H1 (cell line): ENCODE data around the gene FOXA2. TPM values are rescaled to one million over a fixed set of nuclear protein-coding genes. Genes with fewer than 3 reads are reported as not detected.
A peak's percentile ranks its signal among the peaks of the same experiment; 100 is the strongest.

Source experiments
- CTCF ChIA-PET: fragments of 300-600 bp; sonication (Branson Sonifier 250); formaldehyde crosslinking; loops from one replicate; lab custom pipeline; 2021; ENCODE audit not compliant: partially characterized antibody; lab: Charles Lee
- POLR2A ChIA-PET: fragments of 300-600 bp; sonication (Branson Sonifier 250); formaldehyde crosslinking; loops from one replicate; lab custom pipeline; 2021; ENCODE audit warnings: inconsistent platforms; ENCODE audit not compliant: partially characterized antibody; lab: Charles Lee
- DNase-seq, 2 experiments: peaks; one replicate each; pipeline versions ENCODE4 v3.0.0 to v3.0.0-alpha.2; 2010 to 2022; ENCODE audit warnings: low spot score in 2 of 2, low read depth in 1 of 2, mixed read lengths in 1 of 2
- FAIRE-seq: peaks from 2 replicates; lab custom pipeline; 2011; peaks lifted over from hg19 to GRCh38; lab: Jason Lieb, UNC
- H2AFZ ChIP-seq: 2 replicates; pipeline ENCODE4 v1.8.1; 2012; ENCODE audit warnings: low read length, inconsistent platforms
- H2AK5ac ChIP-seq: 2 replicates; pipeline ENCODE4 v1.6.1; 2013; ENCODE audit warnings: low read depth, low read length
- H2BK120ac ChIP-seq: replicated peaks from 2 replicates; pipeline ENCODE3; 2013; ENCODE audit warnings: low read depth, low read length, inconsistent platforms
- H2BK12ac ChIP-seq: 2 replicates; pipeline ENCODE4 v1.6.1; 2013; ENCODE audit warnings: low read depth, low read length
- H2BK15ac ChIP-seq: 2 replicates; pipeline ENCODE4 v1.6.1; 2013; ENCODE audit warnings: low read length
- H2BK20ac ChIP-seq: 2 replicates; pipeline ENCODE4 v1.6.1; 2013; ENCODE audit warnings: low read length
- H2BK5ac ChIP-seq: 2 replicates; pipeline ENCODE4 v1.6.1; 2013; ENCODE audit warnings: low read depth, low read length
- H3K14ac ChIP-seq: 2 replicates; pipeline ENCODE4 v1.6.1; 2013; ENCODE audit warnings: inconsistent platforms; ENCODE audit not compliant: insufficient read length
- H3K18ac ChIP-seq: 2 replicates; pipeline ENCODE4 v1.6.1; 2013; ENCODE audit warnings: low read length; ENCODE audit errors: extremely low read depth
- H3K23ac ChIP-seq: 2 replicates; pipeline ENCODE4 v1.6.1; 2013; ENCODE audit warnings: inconsistent platforms; ENCODE audit not compliant: insufficient read length
- H3K23me2 ChIP-seq: 2 replicates; pipeline ENCODE4 v1.6.1; 2013; ENCODE audit warnings: low read depth, low read length
- H3K27ac ChIP-seq: 2 replicates; pipeline ENCODE4 v1.6.1; 2011; ENCODE audit warnings: low read depth, low read length, inconsistent platforms
- H3K27me3 ChIP-seq, 4 experiments: replicated peaks in 1 of 4; 1 replicate in 1 of 4; 2 replicates in 3 of 4; pipeline versions ENCODE4 v1.6.1 to v1.8.1; 2011 to 2013; ENCODE audit warnings: low read length in 3 of 4, mild to moderate bottlenecking in 3 of 4, inconsistent platforms in 2 of 4, mixed read lengths in 2 of 4, moderate library complexity in 1 of 4; ENCODE audit not compliant: control insufficient read depth in 3 of 4, insufficient read depth in 3 of 4; ENCODE audit errors: extremely low read depth in 1 of 4
- H3K36me3 ChIP-seq, 4 experiments: 2 replicates each; pipeline versions ENCODE4 v1.6.1 to v1.8.1; 2011 to 2013; ENCODE audit warnings: mild to moderate bottlenecking in 4 of 4, low read length in 3 of 4, moderate library complexity in 2 of 4, control low read depth in 1 of 4, inconsistent platforms in 1 of 4; ENCODE audit not compliant: insufficient read depth in 4 of 4, control insufficient read depth in 2 of 4
- H3K4ac ChIP-seq: replicated peaks from 2 replicates; pipeline ENCODE3; 2013; ENCODE audit warnings: low read length, low read depth, mixed read lengths, inconsistent platforms; ENCODE audit not compliant: insufficient read length
- H3K4me1 ChIP-seq, 4 experiments: replicated peaks in 1 of 4; 1 replicate in 1 of 4; 2 replicates in 3 of 4; pipeline versions ENCODE4 v1.6.1 to v1.8.1; 2011 to 2013; ENCODE audit warnings: low read length in 3 of 4, inconsistent platforms in 2 of 4, mixed read lengths in 1 of 4; ENCODE audit not compliant: insufficient read depth in 4 of 4, control insufficient read depth in 3 of 4
- H3K4me2 ChIP-seq, 2 experiments: 2 replicates each; pipeline versions ENCODE4 v1.6.1 to v1.8.1; 2011 to 2013; ENCODE audit warnings: low read depth in 2 of 2, low read length in 2 of 2, control low read depth in 1 of 2, inconsistent platforms in 1 of 2, mild to moderate bottlenecking in 1 of 2; ENCODE audit not compliant: insufficient read depth in 1 of 2
- H3K4me3 ChIP-seq, 4 experiments: fragments of 200-600, 300-600 bp in 1 of 4; sonication (generic), shearing (Covaris generic), sonication (Bioruptor Twin) in 1 of 4; 2 replicates each; pipeline versions ENCODE4 v1.5.1 to v1.8.1; 2011 to 2016; ENCODE audit warnings: low read length in 4 of 4, low read depth in 3 of 4, control low read depth in 2 of 4, inconsistent platforms in 2 of 4, mild to moderate bottlenecking in 2 of 4, mixed read lengths in 1 of 4, moderate library complexity in 1 of 4; ENCODE audit not compliant: insufficient read depth in 2 of 4; ENCODE audit errors: extremely low read depth in 1 of 4
- H3K56ac ChIP-seq: replicated peaks from 2 replicates; pipeline ENCODE3; 2013; ENCODE audit warnings: low read depth, mild to moderate bottlenecking, mixed read lengths, low read length, inconsistent platforms; ENCODE audit not compliant: insufficient read length
- H3K79me1 ChIP-seq: 2 replicates; pipeline ENCODE4 v1.6.1; 2013; ENCODE audit warnings: low read depth, low read length, control low read depth
- H3K79me2 ChIP-seq, 2 experiments: 2 replicates each; pipeline versions ENCODE4 v1.6.1 to v1.8.1; 2012 to 2013; ENCODE audit warnings: low read length in 2 of 2, mild to moderate bottlenecking in 2 of 2, inconsistent platforms in 1 of 2; ENCODE audit not compliant: insufficient read depth in 2 of 2, control insufficient read depth in 1 of 2
- H3K9ac ChIP-seq, 4 experiments: replicated peaks in 1 of 4; 1 replicate in 1 of 4; 2 replicates in 3 of 4; pipeline versions ENCODE4 v1.6.1 to v1.8.1; 2011 to 2013; ENCODE audit warnings: low read depth in 3 of 4, low read length in 3 of 4, control low read depth in 2 of 4, mild to moderate bottlenecking in 2 of 4, moderate library complexity in 2 of 4, inconsistent platforms in 1 of 4; ENCODE audit errors: extremely low read depth in 1 of 4
- H3K9me3 ChIP-seq, 2 experiments: 2 replicates each; pipeline versions ENCODE4 v1.6.1 to v1.8.1; 2012 to 2013; ENCODE audit warnings: mild to moderate bottlenecking in 2 of 2, moderate library complexity in 2 of 2, control low read depth in 1 of 2, inconsistent platforms in 1 of 2, low read depth in 1 of 2, low read length in 1 of 2, mixed read lengths in 1 of 2; ENCODE audit not compliant: insufficient read depth in 2 of 2
- H4K20me1 ChIP-seq, 2 experiments: replicated peaks in 1 of 2; 2 replicates each; pipeline versions ENCODE3 to v1.8.1; 2011 to 2013; ENCODE audit warnings: inconsistent platforms in 2 of 2, low read length in 2 of 2, mild to moderate bottlenecking in 1 of 2; ENCODE audit not compliant: insufficient read depth in 2 of 2, control insufficient read depth in 1 of 2
- H4K5ac ChIP-seq: 2 replicates; pipeline ENCODE4 v1.6.1; 2013; ENCODE audit warnings: low read length, low read depth, mixed read lengths, inconsistent platforms; ENCODE audit not compliant: insufficient read length
- H4K8ac ChIP-seq: 2 replicates; pipeline ENCODE4 v1.8.0; 2013; ENCODE audit warnings: mild to moderate bottlenecking, moderate library complexity, low read length, inconsistent platforms; ENCODE audit not compliant: insufficient read depth; ENCODE audit errors: extremely low read depth
- H4K91ac ChIP-seq: replicated peaks from 2 replicates; pipeline ENCODE3; 2013; ENCODE audit warnings: low read length, mixed read lengths, inconsistent platforms; ENCODE audit not compliant: insufficient read length
- SUZ12 ChIP-seq: fragments of 200-600 bp; sonication (generic); IDR thresholded peaks from 2 replicates; pipeline ENCODE4 v1.6.1; 2012; ENCODE audit warnings: mild to moderate bottlenecking, inconsistent platforms, low read length, moderate library complexity, mixed read lengths
- WGBS, 2 experiments: shearing (Covaris generic) in 1 of 2; methylation state at CpG; one replicate each; pipeline versions ENCODE4 v1.1.6 to v1.1.7; 2013 to 2015; ENCODE audit warnings: low lambda C conversion rate in 2 of 2, mixed read lengths in 2 of 2, inconsistent platforms in 1 of 2, low coverage in 1 of 2, missing lambda C conversion rate in 1 of 2; ENCODE audit not compliant: insufficient replicate concordance in 2 of 2, insufficient coverage in 1 of 2, insufficient read length in 1 of 2; ENCODE audit errors: extremely low coverage in 1 of 2, missing lambda C conversion rate in 1 of 2; 5-methylcytosine and 5-hydroxymethylcytosine counted together
- polyA plus RNA-seq, 7 experiments: library from polyadenylated mRNA; depleted of rRNA in 3 of 7; stranded (reverse) in 5 of 7; unstranded in 2 of 7; fragments of >200 nt in 5 of 7; fragments of 200-250 nt in 2 of 7; gene quantifications; 1 replicate in 5 of 7; 2 replicates in 1 of 7; 4 replicates in 1 of 7; pipeline versions ENCODE4 v1.2.1 to v1.2.3, GENCODE V29; 2011 to 2013; ENCODE audit warnings: missing spikeins in 2 of 7, mixed read lengths in 2 of 7
- total RNA-seq: library from RNA; stranded (reverse); fragmentation: NEBNext Ultra II Directional; extraction: Animal tissue kit (Norgen Biotek cat#: 25700); gene quantifications from 2 replicates; pipeline ENCODE4 v1.2.1, GENCODE V29; 2021

FOXA2 gene
- total and polyA plus RNA-seq, 2 of the 8 experiments (the other 6 are each of a cell fraction or from before 2014, with no cell fraction given) = not detected

- no peak overlapping the region for H3K14ac ChIP-seq
- no peak overlapping the region for H3K4ac ChIP-seq
- no peaks in the 10 kb centered on the region for H3K79me1 ChIP-seq
- H2BK15ac ChIP-seq = no peak overlapping the region
- peaks cover 78 to 100% (median 97%) of the 10 kb centered on the region in 4 experiments for H3K27me3 ChIP-seq
- POLR2A ChIA-PET = interaction anchor here (2.7 kb wide), 1 partner anchor 10 kb away, joined by 9 read pairs; no protein-coding TSS in a partner anchor
- H4K5ac ChIP-seq = no peak overlapping the region
- H2BK12ac ChIP-seq = no peak overlapping the region
- 25% methylated on average over 9 of the region's 9 CpGs; no CpG with 5 or more reads in 1 of the 2 experiments for WGBS, 2 experiments
- no peak for FAIRE-seq
- no peaks in the 10 kb centered on the region for H3K79me2 ChIP-seq
- 0 out of 4 replicates have a peak overlapping the region, but pooled peaks of 1 of the 2 experiments have one; percentile 9 for H3K4me2 ChIP-seq
- no peak overlapping the region for H2AFZ ChIP-seq
- H3K36me3 ChIP-seq = no peaks in the 10 kb centered on the region
- H4K91ac ChIP-seq = no peak overlapping the region
- no peak overlapping the region for H2BK20ac ChIP-seq
- no peak overlapping the region for H2AK5ac ChIP-seq
- no peak overlapping the region for H2BK5ac ChIP-seq
- CTCF ChIA-PET = interaction anchor here (0.6 to 1.9 kb wide), 3 partner anchors 22 to 176 kb away, joined by 3 to 4 read pairs (median 3); no protein-coding TSS in a partner anchor
- H3K4me1 ChIP-seq = peaks cover 9 to 37% (median 19%) of the 10 kb centered on the region in 4 experiments
- H4K8ac ChIP-seq = no peak overlapping the region
- H3K18ac ChIP-seq = no peak overlapping the region
- H3K4me3 ChIP-seq = no peak overlapping the region
- H2BK120ac ChIP-seq = no peak overlapping the region
- H3K9me3 ChIP-seq = no peaks in the 10 kb centered on the region
- H3K9ac ChIP-seq = no peak overlapping the region
- H3K56ac ChIP-seq = no peak overlapping the region
- no peak for DNase-seq
- no peaks in the 10 kb centered on the region; the same call in 1 of the 2 replicates for H3K23me2 ChIP-seq
- H3K27ac ChIP-seq = no peak overlapping the region
- H4K20me1 ChIP-seq = peaks cover 8 to 17% of the 10 kb centered on the region in 2 experiments
- no peak overlapping the region for H3K23ac ChIP-seq
- peak; percentile 61 for TF ChIP-seq SUZ12
These were observed 22.3 kb downstream of the FOXA2 start for GRCh38 chr20:22561965-22562577.
